Measurements from ENCODE around the gene CAPSL.
"Not testable (repeated sequence)": the region's sequence is repeated elsewhere in the genome, so short reads cannot be mapped to it uniquely, and the experiment has no call there.

Gene CAPSL

DNA sequence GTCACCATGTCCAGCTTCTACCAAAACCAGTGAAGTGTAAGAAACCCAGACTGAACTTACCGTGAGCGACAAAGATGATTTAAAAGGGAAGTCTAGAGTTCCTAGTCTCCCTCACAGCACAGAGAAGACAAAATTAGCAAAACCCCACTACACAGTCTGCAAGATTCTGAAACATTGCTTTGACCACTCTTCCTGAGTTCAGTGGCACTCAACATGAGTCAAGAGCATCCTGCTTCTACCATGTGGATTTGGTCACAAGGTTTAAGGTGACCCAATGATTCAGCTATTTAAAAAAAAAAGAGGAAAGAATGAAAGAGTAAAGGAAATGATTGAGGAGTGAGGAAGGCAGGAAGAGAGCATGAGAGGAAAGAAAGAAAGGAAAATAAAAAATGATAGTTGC is 62.0 kb downstream of the CAPSL start:
- DNase-seq (ENCODE audit: low read depth) = no peak

DNA sequence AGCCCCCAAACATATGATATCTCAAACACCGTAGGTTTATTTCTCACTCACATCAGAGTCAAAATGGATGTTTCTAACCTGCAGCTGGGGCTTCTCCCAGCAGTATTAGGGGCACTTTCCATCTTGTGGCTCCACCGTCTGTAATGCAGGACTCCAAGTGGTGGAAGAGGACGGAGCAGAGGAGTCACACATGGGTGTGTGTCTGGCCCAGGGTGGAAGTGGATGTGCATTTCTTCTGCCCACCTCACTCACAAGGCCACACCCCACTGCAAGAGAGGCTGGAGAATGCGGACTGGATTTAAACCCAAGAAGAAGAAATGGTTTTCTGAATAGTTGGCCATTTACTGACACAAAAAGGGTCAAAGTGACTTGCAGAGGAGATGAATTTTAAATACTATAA is 67.8 kb downstream of the CAPSL start:
- no peak for DNase-seq (ENCODE audit: low read depth)

DNA sequence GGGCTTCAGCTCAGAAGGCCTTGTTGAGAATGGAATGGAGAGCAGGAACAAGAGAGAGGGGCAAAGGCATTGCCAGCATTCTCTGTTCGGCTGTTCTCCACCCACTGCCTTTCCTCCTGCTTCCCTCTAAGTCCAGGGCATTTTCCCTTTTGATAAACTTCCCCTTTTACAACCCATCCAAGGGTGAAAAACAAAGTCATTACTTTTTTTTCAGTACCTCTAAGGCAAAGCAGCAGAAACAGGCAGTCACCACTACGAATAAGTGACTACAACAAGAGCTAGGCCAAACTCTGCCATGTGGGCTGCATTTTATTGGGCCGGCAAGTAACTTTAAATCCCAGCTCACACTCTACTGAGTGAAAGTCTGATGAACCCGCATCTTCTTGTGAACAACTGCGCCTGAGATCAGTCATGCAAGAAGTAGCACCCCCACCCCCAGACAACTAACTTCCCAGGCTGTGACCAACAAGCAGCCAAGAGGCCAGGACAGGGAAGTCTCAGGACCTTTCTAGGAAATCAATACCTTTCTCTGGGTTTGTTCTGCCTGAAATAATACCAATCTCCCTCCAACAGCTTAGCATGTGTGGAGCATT is 68.6 kb downstream of the CAPSL start:
- no peak for DNase-seq (ENCODE audit: low read depth)

DNA sequence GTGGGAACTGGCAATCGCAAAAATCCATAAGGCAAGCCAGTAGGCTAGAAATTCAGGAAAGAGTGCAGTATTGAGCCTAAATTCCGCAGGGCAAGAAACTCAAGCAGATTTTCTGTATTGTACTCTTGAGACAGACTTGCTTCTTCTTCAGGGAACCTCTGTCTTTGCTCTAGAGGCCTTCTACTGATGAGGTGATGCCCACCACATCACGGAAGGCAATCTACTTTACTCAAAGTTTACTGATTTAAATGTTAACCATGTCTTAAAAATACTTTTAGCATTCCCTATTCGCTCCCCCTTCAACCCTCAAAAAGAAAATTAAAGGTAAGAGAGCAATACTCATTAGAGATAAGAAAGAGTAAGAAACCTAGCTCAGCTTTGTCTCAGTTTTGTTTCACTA is 70.4 kb downstream of the CAPSL start:
- DNase-seq (ENCODE audit: low read depth) = no peak

DNA sequence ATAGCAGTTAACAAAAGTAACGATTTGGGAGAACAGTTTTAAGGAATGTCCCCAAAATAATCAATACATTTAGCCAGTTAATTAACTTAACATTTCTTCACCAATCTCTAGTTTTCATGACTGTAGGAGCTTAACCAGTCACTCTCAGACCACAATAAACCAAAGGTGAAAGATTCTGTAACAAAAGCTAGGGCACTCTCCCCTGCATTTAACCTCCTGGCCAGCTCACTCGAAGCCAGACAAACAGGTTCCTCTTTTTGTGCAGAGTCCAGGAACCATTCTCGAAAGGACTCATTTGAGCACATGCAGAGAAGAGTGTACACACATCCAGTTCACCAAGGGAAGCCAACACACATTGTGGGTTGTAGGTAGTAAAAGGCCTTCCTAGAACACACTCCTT is 75.3 kb downstream of the CAPSL start:
- DNase-seq (ENCODE audit: low read depth) = no peak

DNA sequence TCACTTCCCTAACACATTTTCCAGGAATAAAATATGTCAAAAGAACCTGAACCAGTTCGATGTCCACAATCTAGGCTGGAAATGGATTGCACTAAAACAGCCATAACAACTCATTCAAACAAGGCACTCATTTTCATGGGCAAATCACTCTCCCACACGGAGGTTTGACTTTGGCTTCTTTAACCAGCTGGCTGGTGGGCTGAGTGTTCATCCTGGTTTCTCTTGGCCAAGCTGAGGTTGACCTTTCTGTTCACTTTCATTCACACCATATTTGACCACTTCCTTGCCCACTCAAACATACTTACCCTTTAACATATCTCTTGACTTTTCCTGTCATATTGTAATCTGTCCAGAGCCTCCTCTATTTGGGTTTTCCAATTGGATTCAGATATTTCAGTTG is 76.3 kb downstream of the CAPSL start:
- DNase-seq (ENCODE audit: low read depth) = no peak

DNA sequence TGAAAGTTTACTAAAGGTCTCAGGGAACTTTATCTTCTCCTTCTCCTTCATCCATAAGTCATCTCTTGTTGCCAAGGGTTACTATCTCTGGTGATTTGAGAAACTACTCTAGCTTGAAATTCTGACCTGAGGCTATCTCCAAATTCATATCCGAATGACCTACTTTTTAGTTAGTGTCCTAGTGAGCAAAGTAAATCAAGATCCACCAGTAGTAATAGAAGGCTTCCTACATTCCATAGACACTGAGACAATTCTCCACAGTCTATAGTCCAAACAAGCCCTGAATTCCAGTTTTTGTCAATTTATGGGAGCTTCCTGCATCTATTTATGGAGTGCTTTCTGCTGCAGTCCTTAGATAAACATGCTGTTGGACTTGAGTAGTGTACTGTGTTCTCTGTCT is 76.7 kb downstream of the CAPSL start:
- no peak for DNase-seq (ENCODE audit: low read depth)

DNA sequence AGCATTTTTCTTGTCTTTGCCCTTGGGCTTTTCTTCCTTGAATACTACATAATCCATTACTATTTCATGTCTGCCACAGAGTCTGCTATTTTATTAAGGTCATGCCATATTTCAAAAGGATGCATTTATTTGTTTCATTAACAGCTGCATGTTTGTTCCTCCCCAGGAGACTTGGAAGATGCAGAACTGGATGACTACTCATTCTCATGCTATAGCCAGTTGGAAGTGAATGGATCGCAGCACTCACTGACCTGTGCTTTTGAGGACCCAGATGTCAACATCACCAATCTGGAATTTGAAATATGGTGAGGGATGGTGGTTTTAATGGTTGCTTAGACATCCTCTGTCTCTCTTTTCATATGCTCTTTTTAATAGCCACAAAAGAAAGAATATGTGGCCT is 77.7 kb downstream of the CAPSL start:
- no peak for DNase-seq (ENCODE audit: low read depth)

DNA sequence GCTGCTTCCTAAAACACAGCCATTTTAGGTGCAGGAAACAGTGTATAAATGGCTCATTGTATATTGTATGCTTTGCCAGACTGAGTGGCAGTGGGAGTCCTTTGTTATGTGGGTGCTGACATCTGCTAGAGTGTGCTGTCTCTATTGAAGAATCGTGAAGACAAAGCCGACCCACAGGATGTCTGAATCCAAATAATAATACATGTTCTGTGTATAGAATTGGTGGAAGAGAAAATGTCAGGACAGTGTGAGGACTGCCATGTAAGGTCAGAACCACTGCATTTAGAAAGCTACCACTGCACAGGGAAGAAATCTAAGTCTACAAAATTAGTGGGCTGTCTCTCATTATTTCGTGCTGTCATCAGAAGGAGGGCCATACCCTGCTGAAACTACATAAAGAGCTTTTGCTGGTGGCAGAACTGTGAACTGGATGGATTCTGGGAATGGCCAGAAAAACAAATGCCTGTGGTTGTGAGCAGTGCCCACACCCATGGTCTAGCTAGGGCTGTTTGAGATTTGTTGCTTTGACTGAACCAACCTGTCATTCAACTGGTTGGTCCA is 79.2 kb downstream of the CAPSL start:
- peak; percentile 82 for DNase-seq (ENCODE audit: low read depth)

DNA sequence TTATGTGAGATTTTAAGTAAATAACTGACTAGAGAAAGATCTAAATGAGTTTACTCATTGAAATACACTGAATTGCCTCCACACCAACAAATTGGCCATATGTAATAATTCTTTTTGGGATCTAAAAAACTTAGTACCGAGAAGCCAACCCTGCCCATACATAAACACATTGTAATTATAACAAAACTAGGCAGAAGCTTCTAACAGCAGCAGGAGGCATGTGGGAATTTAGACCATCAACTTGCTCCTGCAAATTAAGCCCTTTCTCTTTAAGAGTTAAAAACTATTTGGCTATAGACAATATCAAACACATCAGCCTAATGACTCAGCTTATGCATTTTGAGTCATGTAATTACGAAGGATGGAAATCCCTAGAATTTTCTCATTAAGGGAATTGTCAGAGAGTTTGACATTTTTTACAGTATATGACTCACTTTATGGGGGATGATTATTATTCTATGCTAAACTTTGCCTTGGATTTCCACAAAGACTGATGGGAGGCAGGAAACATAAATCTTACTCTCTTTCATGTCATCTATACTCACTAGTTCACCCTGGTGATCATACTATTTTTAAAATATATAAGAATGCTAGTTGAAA is 80.7 kb downstream of the CAPSL start:
- peak; percentile 82 for DNase-seq (ENCODE audit: low read depth)

DNA sequence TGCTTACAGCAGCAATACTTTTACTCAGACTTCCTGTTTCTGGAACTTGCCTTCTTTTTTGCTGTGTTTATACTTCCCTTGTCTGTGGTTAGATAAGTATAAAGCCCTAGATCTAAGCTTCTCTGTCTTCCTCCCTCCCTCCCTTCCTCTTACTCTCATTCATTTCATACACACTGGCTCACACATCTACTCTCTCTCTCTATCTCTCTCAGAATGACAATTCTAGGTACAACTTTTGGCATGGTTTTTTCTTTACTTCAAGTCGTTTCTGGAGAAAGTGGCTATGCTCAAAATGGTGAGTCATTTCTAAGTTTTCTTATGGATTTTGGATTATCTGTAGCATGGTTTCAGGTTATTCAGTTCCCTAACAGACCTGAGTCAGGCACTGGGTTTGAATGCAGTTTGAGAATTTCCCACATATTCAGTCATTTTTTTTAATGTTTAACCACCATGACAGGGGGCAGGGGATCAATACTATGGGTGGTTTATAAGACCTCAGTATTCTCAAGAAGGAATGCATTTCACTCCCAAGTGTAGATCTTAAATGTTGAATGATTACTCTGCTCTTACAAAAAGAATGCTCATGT is 81.6 kb downstream of the CAPSL start, which contains the start of gene IL7R:
Gene IL7R (plus strand): TSS at position 127 of the 587 bp plus-strand sequence. CDS start 87 bp downstream, at position 214.
- peak; percentile 62 for DNase-seq (ENCODE audit: low read depth)

DNA sequence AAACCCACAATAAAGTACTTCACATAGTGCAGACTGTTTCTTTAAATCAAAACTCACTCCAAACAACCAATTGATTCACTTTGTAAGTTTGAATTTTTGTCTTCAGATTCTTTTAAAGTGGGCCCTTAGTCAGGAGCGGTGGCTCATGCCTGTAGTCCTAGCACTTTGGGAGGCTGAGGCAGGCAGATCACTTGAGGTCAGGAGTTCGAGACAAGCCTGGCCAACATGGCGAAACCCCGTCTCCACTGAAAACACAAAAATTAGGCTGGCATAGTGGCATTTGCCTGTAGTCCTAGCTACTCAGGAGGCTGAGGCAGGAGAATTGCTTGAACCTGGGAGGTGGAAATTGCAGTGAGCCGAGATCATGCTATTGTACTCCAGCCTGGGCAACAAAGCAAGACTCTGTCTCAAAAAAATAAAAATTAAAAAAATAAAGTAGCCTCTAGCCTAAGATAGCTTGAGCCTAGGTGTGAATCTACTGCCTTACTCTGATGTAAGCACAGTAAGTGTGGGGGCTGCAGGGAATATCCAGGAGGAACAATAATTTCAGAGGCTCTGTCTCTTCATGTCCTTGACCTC is 82.1 kb downstream of the CAPSL start:
- DNase-seq (ENCODE audit: low read depth) = not testable (repeated sequence)

DNA sequence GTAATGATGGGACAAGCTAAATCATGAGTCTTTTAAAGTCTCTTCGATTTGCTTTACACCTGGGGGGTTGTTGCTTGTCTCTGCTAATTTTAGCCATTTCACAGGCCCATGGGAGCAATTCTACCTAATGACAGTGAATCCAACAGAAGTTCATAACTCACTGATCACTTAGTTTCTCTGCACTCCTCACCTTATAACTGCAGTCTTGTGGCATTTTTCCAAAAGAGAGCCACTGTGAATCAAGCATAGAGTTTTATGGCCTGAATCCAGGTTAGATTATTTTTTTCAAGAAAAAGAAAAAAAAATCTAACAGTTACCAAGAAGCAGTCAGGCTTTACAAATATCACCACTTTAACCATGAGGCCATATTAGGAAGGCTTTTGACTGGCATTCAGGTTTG is 83.2 kb downstream of the CAPSL start:
- no peak for DNase-seq (ENCODE audit: low read depth)
